ENCODE results near the gene HCFC1R1. TPM values are rescaled to one million over a fixed set of nuclear protein-coding genes. Genes with fewer than 3 reads are reported as not detected.
A peak's percentile ranks its signal among the peaks of the same experiment; 100 is the strongest.

HCFC1R1 gene
- total and polyA plus RNA-seq, 2 donors (not counting 1 experiment from before 2014, with no cell fraction given) = 17.9 to 24.8 TPM

- POLR2A ChIA-PET = interaction anchor here (0.5 kb wide), 1 partner anchor 52 kb away, joined by 3 read pairs; no protein-coding TSS in a partner anchor
- peaks cover 20% of the 10 kb centered on the region for H3K4me1 Mint-ChIP-seq
These were observed 26.7 kb upstream of the HCFC1R1 start for GRCh38 chr16:3050487-3050886.

GRCh38 chr16:3049921-3050481, 26.3 kb upstream of the HCFC1R1 start:
- Histone ChIP-seq H3K4me2 (replicated peaks; ENCODE audit: low read depth, low read length, poor library complexity, severe bottlenecking) (no peak overlapping the region), H3K27me3 (replicated peaks in 1 of 4; ENCODE audit: control extremely low read depth in 1 of 4, control insufficient read depth in 3 of 4, insufficient read depth in 4 of 4, low read length in 3 of 4) (peaks cover 0 to 45% (median 22%) of the 10 kb centered on the region in 4 experiments), H2AFZ (ENCODE audit: insufficient read depth, low read depth, low read length, poor library complexity, severe bottlenecking) (no peak overlapping the region), H3K9ac (ENCODE audit: low read length) (no peak overlapping the region), H3K27ac (ENCODE audit: low read length in 2 of 2) (no peak overlapping the region), H3K36me3 (replicated peaks in 1 of 2; ENCODE audit: control extremely low read depth in 1 of 2, control insufficient read depth in 1 of 2, extremely low read depth in 1 of 2, insufficient read depth in 2 of 2, low read length in 1 of 2) (no peaks in the 10 kb centered on the region), H3K4me1 (ENCODE audit: control insufficient read depth in 2 of 2, insufficient read depth in 2 of 2, low read length in 2 of 2) (peaks cover 21 to 25% of the 10 kb centered on the region in 2 donors), H3K9me3 (ENCODE audit: control extremely low read depth in 1 of 3, control insufficient read depth in 2 of 3, insufficient read depth in 1 of 3, low read length in 2 of 3) (peaks cover 0 to 15% (median 0%) of the 10 kb centered on the region in 3 donors), H3K4me3 (ENCODE audit: control extremely low read depth in 1 of 5, extremely low read depth in 1 of 5, insufficient read depth in 1 of 5, low read depth in 2 of 5, low read length in 4 of 5) (peak overlapping the region in 1 of 5 experiments; percentile 12), H3K79me2 (ENCODE audit: control insufficient read depth, insufficient read depth, low read length) (no peaks in the 10 kb centered on the region), H4K20me1 (ENCODE audit: control insufficient read depth, insufficient read depth, low read length, poor library complexity, severe bottlenecking) (no peaks in the 10 kb centered on the region)
- POLR2A ChIA-PET = interaction anchor here (0.5 kb wide), 1 partner anchor 52 kb away, joined by 3 read pairs; no protein-coding TSS in a partner anchor
- intact Hi-C loops (cut with micrococcal nuclease) = loop anchor here (5.0 kb wide), 1 partner anchor 122 kb away; no protein-coding TSS in a partner anchor
- Mint-ChIP-seq H3K27ac (no peak overlapping the region), H3K4me1 (peaks cover 20% of the 10 kb centered on the region), H3K4me3 (no peak overlapping the region), H3K9me3 (ENCODE audit: insufficient read depth) (no peaks in the 10 kb centered on the region), H3K27me3 (peaks cover 15% of the 10 kb centered on the region)
- CTCF ChIA-PET = interaction anchor here (1.4 kb wide), 1 partner anchor 22 kb away, joined by 3 read pairs; no protein-coding TSS in a partner anchor
- TF ChIP-seq, protein P1, sequence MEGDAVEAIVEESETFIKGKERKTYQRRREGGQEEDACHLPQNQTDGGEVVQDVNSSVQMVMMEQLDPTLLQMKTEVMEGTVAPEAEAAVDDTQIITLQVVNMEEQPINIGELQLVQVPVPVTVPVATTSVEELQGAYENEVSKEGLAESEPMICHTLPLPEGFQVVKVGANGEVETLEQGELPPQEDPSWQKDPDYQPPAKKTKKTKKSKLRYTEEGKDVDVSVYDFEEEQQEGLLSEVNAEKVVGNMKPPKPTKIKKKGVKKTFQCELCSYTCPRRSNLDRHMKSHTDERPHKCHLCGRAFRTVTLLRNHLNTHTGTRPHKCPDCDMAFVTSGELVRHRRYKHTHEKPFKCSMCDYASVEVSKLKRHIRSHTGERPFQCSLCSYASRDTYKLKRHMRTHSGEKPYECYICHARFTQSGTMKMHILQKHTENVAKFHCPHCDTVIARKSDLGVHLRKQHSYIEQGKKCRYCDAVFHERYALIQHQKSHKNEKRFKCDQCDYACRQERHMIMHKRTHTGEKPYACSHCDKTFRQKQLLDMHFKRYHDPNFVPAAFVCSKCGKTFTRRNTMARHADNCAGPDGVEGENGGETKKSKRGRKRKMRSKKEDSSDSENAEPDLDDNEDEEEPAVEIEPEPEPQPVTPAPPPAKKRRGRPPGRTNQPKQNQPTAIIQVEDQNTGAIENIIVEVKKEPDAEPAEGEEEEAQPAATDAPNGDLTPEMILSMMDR (IDR thresholded peaks at IDR 0.05) = no peak
- no peak for TF ChIP-seq EZH2 (IDR thresholded peaks at IDR 0.05; ENCODE audit: borderline replicate concordance, insufficient read depth, low read depth, low read length, poor library complexity, severe bottlenecking)
- DNase-seq (no peak), ATAC-seq (ENCODE audit: low read depth) (no peak)
- 84% methylated on average over 26 of the region's 26 CpGs for WGBS (ENCODE audit: insufficient coverage)

More at GRCh38 chr16:3050487-3050886, 26.7 kb upstream of the HCFC1R1 start:
- H3K9me3 ChIP-seq (ENCODE audit: control extremely low read depth in 1 of 3, control insufficient read depth in 2 of 3, insufficient read depth in 1 of 3, low read length in 2 of 3) = peaks cover 0 to 11% (median 0%) of the 10 kb centered on the region in 3 donors
- no peak for ATAC-seq (ENCODE audit: low read depth)
- no peaks in the 10 kb centered on the region for H3K36me3 ChIP-seq (replicated peaks in 1 of 2; ENCODE audit: control extremely low read depth in 1 of 2, control insufficient read depth in 1 of 2, extremely low read depth in 1 of 2, insufficient read depth in 2 of 2, low read length in 1 of 2)
- Mint-ChIP-seq H3K27ac (no peak overlapping the region), H3K4me3 (no peak overlapping the region), H3K27me3 (peaks cover 11% of the 10 kb centered on the region), H3K9me3 (ENCODE audit: insufficient read depth) (no peaks in the 10 kb centered on the region)
- peaks cover 0 to 41% (median 20%) of the 10 kb centered on the region in 4 experiments for H3K27me3 ChIP-seq (replicated peaks in 1 of 4; ENCODE audit: control extremely low read depth in 1 of 4, control insufficient read depth in 3 of 4, insufficient read depth in 4 of 4, low read length in 3 of 4)
- no peak overlapping the region for H3K27ac ChIP-seq (ENCODE audit: low read length in 2 of 2)
- intact Hi-C loops (cut with micrococcal nuclease) = no loop called here
- DNase-seq = no peak
- WGBS (ENCODE audit: insufficient coverage) = no CpG with 5 or more reads among the region's 5 CpGs
- no peaks in the 10 kb centered on the region for H3K79me2 ChIP-seq (ENCODE audit: control insufficient read depth, insufficient read depth, low read length)
- no peak overlapping the region for H3K4me2 ChIP-seq (replicated peaks; ENCODE audit: low read depth, low read length, poor library complexity, severe bottlenecking)
- CTCF ChIA-PET = interaction anchor here (0.6 to 1.4 kb wide), 2 partner anchors 22 to 608 kb away, joined by 3 read pairs; no protein-coding TSS in a partner anchor
- peaks cover 21 to 25% of the 10 kb centered on the region in 2 donors for H3K4me1 ChIP-seq (ENCODE audit: control insufficient read depth in 2 of 2, insufficient read depth in 2 of 2, low read length in 2 of 2)
- TF ChIP-seq, protein P1 (IDR thresholded peaks at IDR 0.05) = no peak
- no peak for TF ChIP-seq EZH2 (IDR thresholded peaks at IDR 0.05; ENCODE audit: borderline replicate concordance, insufficient read depth, low read depth, low read length, poor library complexity, severe bottlenecking)
- no peaks in the 10 kb centered on the region for H4K20me1 ChIP-seq (ENCODE audit: control insufficient read depth, insufficient read depth, low read length, poor library complexity, severe bottlenecking)
- H2AFZ ChIP-seq (ENCODE audit: insufficient read depth, low read depth, low read length, poor library complexity, severe bottlenecking) = no peak overlapping the region
- H3K4me3 ChIP-seq (ENCODE audit: control extremely low read depth in 1 of 5, extremely low read depth in 1 of 5, insufficient read depth in 1 of 5, low read depth in 2 of 5, low read length in 4 of 5) = peak overlapping the region in 1 of 5 experiments; percentile 34
- no peak overlapping the region for H3K9ac ChIP-seq (ENCODE audit: low read length)
